Activated CD8-positive, alpha-beta memory T cell treated with anti-CD3 and anti-CD28 coated beads, Interleukin-2, amount 10 ng/mL, durations not matched to agents 7 days and 5 days (primary cell): Measurements from ENCODE around the gene ALKAL2. TPM values are rescaled to one million over a fixed set of nuclear protein-coding genes. Genes with fewer than 3 reads are reported as not detected.
"Not testable (repeated sequence)": the region's sequence is repeated elsewhere in the genome, so short reads cannot be mapped to it uniquely, and the experiment has no call there.

Experiments
- ATAC-seq: fragments of 150-1000 bp; cut with Tn5 transposase; one replicate; pipeline ENCODE4 v1.10.0; 2021; ENCODE audit warnings: moderate library complexity
- CTCF ChIA-PET: fragments of 350-600 bp; sonication (Branson Sonifier 250); formaldehyde crosslinking; loops from one replicate; lab custom pipeline; 2021; ENCODE audit warnings: antibody characterized with exemption; lab: Charles Lee
- DNase-seq: peaks from one replicate; pipeline ENCODE4 v3.0.0-alpha.2; 2020
- H3K27ac Mint-ChIP-seq: one replicate; pipeline ENCODE4 v1.8.0; 2021; ENCODE audit warnings: mild to moderate bottlenecking, mixed read lengths
- H3K27me3 Mint-ChIP-seq: one replicate; pipeline ENCODE4 v1.8.0; 2021; ENCODE audit warnings: mixed read lengths
- H3K36me3 Mint-ChIP-seq: one replicate; pipeline ENCODE4 v1.8.0; 2021; ENCODE audit warnings: mild to moderate bottlenecking, mixed read lengths
- H3K4me1 Mint-ChIP-seq: one replicate; pipeline ENCODE4 v1.8.0; 2021; ENCODE audit warnings: mixed read lengths
- H3K4me3 Mint-ChIP-seq: one replicate; pipeline ENCODE4 v1.8.0; 2021; ENCODE audit warnings: mild to moderate bottlenecking, moderate library complexity, mixed read lengths
- H3K9me3 Mint-ChIP-seq: one replicate; pipeline ENCODE4 v1.8.0; 2022; ENCODE audit warnings: low read depth, mixed read lengths
- total RNA-seq, 2 experiments: library from RNA; stranded (reverse); gene quantifications; one replicate each; pipeline ENCODE4 v1.2.3, GENCODE V29; 2021

The ALKAL2 gene, protein sequence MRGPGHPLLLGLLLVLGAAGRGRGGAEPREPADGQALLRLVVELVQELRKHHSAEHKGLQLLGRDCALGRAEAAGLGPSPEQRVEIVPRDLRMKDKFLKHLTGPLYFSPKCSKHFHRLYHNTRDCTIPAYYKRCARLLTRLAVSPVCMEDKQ
- not detected for total RNA-seq

- DNase-seq (no peak), ATAC-seq (peak; percentile 29)
- Mint-ChIP-seq H3K27me3 (peaks cover 56% of the 10 kb centered on the region), H3K9me3 (no peaks in the 10 kb centered on the region), H3K4me1 (peaks cover 7% of the 10 kb centered on the region), H3K27ac (no peak within 1 kb of the TSS), H3K36me3 (no peaks in the 10 kb centered on the region), H3K4me3 (no peak within 1 kb of the TSS)
- CTCF ChIA-PET, result interaction anchor here (0.7 kb wide), 1 partner anchor 42 kb away, joined by 3 read pairs; no protein-coding TSS in a partner anchor
Observed at GRCh38 chr2:287911-288757, at the start of gene ALKAL2. Gene ALKAL2 (minus strand): TSS chr2:288091. CDS start chr2:287835, 256 bp downstream.

GRCh38 chr2:336949-337348, 49.1 kb upstream of the ALKAL2 start:
- H3K4me1 Mint-ChIP-seq, H3K27ac Mint-ChIP-seq, ATAC-seq, CTCF ChIA-PET, H3K36me3 Mint-ChIP-seq, H3K27me3 Mint-ChIP-seq, DNase-seq, H3K4me3 Mint-ChIP-seq: not testable (repeated sequence)
- peaks cover 18% of the 10 kb centered on the region for H3K9me3 Mint-ChIP-seq

- H3K36me3 Mint-ChIP-seq, result peaks cover 3% of the 10 kb centered on the region
- CTCF ChIA-PET, result no interaction called here
- H3K9me3 Mint-ChIP-seq, result peaks cover 18% of the 10 kb centered on the region
- no peak overlapping the region for H3K4me3 Mint-ChIP-seq
- H3K4me1 Mint-ChIP-seq, result no peaks in the 10 kb centered on the region
- no peaks in the 10 kb centered on the region for H3K27me3 Mint-ChIP-seq
- ATAC-seq (no peak), DNase-seq (no peak)
- H3K27ac Mint-ChIP-seq, result no peak overlapping the region
Observed at GRCh38 chr2:336360-336759, 48.5 kb upstream of the ALKAL2 start.

DNA sequence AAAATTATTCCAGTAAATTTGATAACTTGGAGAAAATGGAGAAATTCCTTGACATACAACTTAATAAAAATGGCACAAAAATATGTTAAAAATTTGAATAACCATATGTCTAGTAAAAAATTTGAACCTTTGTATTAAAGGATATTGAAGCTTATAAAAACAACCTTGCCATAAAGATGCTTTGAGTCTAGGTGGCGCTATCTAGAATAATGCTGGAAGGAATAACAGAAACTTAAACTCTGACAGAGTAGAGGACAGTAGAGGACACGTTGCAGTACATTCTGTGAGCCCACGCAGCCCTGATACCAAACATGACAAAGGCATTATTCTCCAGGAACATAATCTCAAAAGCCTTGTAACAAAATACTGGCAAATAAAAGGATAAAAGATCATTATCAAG, 44.7 kb upstream of the ALKAL2 start:
- CTCF ChIA-PET, result interaction anchor here (0.9 to 1.0 kb wide), 2 partner anchors 16 to 71 kb away, joined by 3 read pairs; no protein-coding TSS in a partner anchor
- H3K27ac Mint-ChIP-seq, result no peak overlapping the region
- H3K4me3 Mint-ChIP-seq, result no peak overlapping the region
- H3K27me3 Mint-ChIP-seq, result peaks cover 13% of the 10 kb centered on the region
- no peak for ATAC-seq
- H3K4me1 Mint-ChIP-seq, result no peaks in the 10 kb centered on the region
- no peak for DNase-seq
- H3K9me3 Mint-ChIP-seq, result peaks cover 16% of the 10 kb centered on the region
- H3K36me3 Mint-ChIP-seq, result peaks cover 3% of the 10 kb centered on the region

GRCh38 chr2:328761-329160, 40.9 kb upstream of the ALKAL2 start:
- Mint-ChIP-seq H3K4me3 (no peak overlapping the region), H3K4me1 (peaks cover 4% of the 10 kb centered on the region), H3K36me3 (no peaks in the 10 kb centered on the region), H3K9me3 (peaks cover 4% of the 10 kb centered on the region), H3K27me3 (peaks cover 31% of the 10 kb centered on the region), H3K27ac (no peak overlapping the region)
- DNase-seq, result no peak
- CTCF ChIA-PET, result no interaction called here
- no peak for ATAC-seq

DNA sequence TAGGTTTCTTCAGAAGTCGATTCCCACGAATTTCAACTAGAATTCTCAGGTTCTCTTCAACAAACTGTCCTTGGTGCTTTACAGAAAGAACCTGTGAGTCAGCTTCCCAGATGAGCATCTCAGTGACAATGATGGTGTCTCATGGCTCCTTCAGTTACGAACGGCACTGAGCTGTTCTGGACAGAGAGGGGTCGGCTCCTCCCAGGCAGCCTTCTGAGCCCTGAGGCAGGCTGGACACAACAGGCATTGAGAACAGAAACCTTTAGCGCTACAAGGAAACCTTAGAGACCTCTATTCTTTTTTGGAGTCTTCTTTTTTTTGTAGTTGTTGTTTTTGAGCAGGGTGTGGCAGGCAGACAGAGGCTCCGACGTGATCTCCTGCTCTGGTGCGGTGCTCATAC, 35.1 kb upstream of the ALKAL2 start:
- CTCF ChIA-PET, result no interaction called here
- no peaks in the 10 kb centered on the region for H3K36me3 Mint-ChIP-seq
- peaks cover 27% of the 10 kb centered on the region for H3K4me1 Mint-ChIP-seq

GRCh38 chr2:322326-322725, 34.4 kb upstream of the ALKAL2 start:
- peaks cover 20% of the 10 kb centered on the region for H3K27me3 Mint-ChIP-seq
- no peak for ATAC-seq
- no peak for DNase-seq
- H3K9me3 Mint-ChIP-seq, result peaks cover 7% of the 10 kb centered on the region
- H3K4me1 Mint-ChIP-seq, result peaks cover 34% of the 10 kb centered on the region
- CTCF ChIA-PET, result no interaction called here
- H3K4me3 Mint-ChIP-seq, result no peak overlapping the region
- H3K27ac Mint-ChIP-seq, result no peak overlapping the region
- no peaks in the 10 kb centered on the region for H3K36me3 Mint-ChIP-seq

More for the DNA sequence above, 35.1 kb upstream of the ALKAL2 start:
- no peak for ATAC-seq
- H3K27me3 Mint-ChIP-seq, result peaks cover 20% of the 10 kb centered on the region
- H3K9me3 Mint-ChIP-seq, result peaks cover 8% of the 10 kb centered on the region
- H3K27ac Mint-ChIP-seq, result no peak overlapping the region
- no peak overlapping the region for H3K4me3 Mint-ChIP-seq
- DNase-seq, result no peak

DNA sequence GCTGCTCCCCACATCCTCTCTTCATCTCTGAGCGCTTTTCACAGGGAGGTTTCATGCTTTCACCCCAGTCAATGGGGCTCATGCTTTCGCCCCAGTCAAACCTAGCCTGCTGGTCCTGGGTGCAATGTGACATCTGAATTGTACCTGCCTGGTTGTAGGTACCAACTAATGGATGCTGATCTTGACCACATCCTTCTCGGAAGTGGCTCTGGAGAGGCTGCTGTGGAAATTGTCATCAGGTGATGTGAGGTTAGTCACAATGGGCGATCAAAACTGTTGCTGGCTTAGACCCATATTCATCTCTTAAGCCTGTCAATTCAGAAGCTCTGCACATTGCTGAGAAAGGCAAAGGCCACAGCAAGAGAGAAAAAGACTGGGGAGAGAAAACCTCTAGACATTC, 32.7 kb upstream of the ALKAL2 start:
- Mint-ChIP-seq H3K27ac (no peak overlapping the region), H3K27me3 (peaks cover 19% of the 10 kb centered on the region), H3K9me3 (peaks cover 6% of the 10 kb centered on the region), H3K4me1 (peaks cover 38% of the 10 kb centered on the region), H3K36me3 (no peaks in the 10 kb centered on the region), H3K4me3 (no peak overlapping the region)
- ATAC-seq (no peak), DNase-seq (no peak)
- CTCF ChIA-PET, result no interaction called here

DNA sequence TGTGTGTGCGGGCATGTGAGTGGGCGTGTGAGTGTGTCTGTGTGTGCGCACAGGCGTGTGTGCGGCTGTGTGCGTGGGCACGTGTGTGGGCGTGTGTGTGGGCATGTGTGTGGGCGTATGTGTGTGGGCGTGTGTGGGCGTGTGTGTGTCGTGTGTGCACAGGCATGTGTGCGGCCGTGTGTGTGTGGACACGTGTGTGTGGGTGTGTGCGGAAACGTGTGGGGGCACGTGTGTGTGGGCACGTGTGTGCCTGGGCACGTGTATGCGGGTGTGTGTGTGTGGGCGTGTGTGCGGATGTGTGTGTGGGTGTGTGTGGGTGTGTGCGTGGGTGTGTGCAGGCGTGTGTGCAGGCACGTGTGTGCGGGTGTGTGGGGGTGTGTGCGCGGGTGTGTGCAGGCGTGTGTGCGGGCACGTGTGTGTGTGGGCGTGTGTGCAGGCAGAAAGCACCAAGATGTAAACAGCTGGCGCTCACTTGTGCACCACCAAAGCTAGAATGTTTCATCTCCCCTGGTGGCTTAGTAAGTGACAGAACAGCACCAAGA, 31.2 kb upstream of the ALKAL2 start:
- peaks cover 36% of the 10 kb centered on the region for H3K4me1 Mint-ChIP-seq
- no peak for DNase-seq
- no peaks in the 10 kb centered on the region for H3K36me3 Mint-ChIP-seq
- CTCF ChIA-PET, result no interaction called here
- peaks cover 6% of the 10 kb centered on the region for H3K9me3 Mint-ChIP-seq
- peak overlapping the region; percentile 84 for H3K27ac Mint-ChIP-seq
- H3K27me3 Mint-ChIP-seq, result peaks cover 10% of the 10 kb centered on the region
- no peak for ATAC-seq
- peak overlapping the region; percentile 19 for H3K4me3 Mint-ChIP-seq

DNA sequence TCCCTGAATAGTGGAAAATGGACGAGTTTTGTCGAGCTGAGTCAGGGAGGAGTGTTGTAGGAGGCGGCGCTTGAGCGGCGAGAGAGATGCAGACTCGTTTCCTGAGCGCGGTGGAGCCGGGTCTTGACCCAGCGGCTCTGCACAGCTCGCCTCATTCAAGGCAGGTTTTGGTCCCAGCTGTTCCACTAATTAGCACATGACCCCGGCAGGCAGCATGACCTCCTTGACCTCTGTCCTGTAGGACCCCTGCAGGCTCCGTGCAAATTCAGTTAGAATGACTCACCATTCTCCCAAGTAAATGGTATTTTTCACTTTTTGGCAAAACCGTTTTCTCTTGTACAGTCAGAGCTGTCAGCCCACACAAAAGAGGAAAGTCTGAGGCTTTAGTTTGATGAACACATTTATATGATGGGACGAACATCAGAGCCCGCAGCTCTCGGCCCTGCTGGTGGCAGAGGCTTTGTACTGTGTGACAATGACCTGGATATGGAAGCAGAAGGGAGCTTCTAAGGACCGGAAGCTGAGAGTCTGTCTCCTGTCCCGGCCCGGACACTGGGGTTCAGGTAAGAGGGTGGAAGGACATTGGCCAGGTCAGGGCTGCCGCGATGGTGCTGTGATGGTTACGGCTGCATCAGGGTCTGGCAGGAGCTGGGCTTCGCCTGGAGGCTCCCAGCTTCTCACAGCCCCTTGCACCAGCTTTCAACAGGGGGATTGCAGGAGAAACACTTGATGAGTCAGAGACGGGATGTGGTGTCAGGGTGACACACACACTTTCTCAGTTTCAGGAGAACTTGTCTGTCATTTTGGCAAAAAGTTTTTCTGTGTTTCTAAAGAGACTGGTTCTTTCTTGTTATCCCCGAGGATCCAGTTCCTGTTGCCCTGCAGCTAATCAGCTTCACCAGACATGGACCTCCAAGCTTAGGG, 29.9 kb upstream of the ALKAL2 start:
- no peaks in the 10 kb centered on the region for H3K36me3 Mint-ChIP-seq

GRCh38 chr2:316381-316780, 28.5 kb upstream of the ALKAL2 start:
- peaks cover 6% of the 10 kb centered on the region for H3K9me3 Mint-ChIP-seq
- DNase-seq (no peak), ATAC-seq (no peak)
- no peaks in the 10 kb centered on the region for H3K36me3 Mint-ChIP-seq
- CTCF ChIA-PET, result interaction anchor here (0.7 kb wide), 1 partner anchor 16 kb away, joined by 3 read pairs; no protein-coding TSS in a partner anchor
- H3K4me3 Mint-ChIP-seq, result no peak overlapping the region
- peaks cover 36% of the 10 kb centered on the region for H3K4me1 Mint-ChIP-seq
- no peak overlapping the region for H3K27ac Mint-ChIP-seq
- peaks cover 11% of the 10 kb centered on the region for H3K27me3 Mint-ChIP-seq

More for the DNA sequence above, 29.9 kb upstream of the ALKAL2 start:
- peak; percentile 72 for DNase-seq
- peak overlapping the region; percentile 34 for H3K4me3 Mint-ChIP-seq
- peak overlapping the region; percentile 84 for H3K27ac Mint-ChIP-seq
- peak; percentile 77 for ATAC-seq
- H3K27me3 Mint-ChIP-seq, result peaks cover 9% of the 10 kb centered on the region
- CTCF ChIA-PET, result no interaction called here
- peaks cover 36% of the 10 kb centered on the region for H3K4me1 Mint-ChIP-seq
- peaks cover 6% of the 10 kb centered on the region for H3K9me3 Mint-ChIP-seq

- H3K9me3 Mint-ChIP-seq, CTCF ChIA-PET, ATAC-seq, H3K27ac Mint-ChIP-seq, DNase-seq, H3K4me3 Mint-ChIP-seq, H3K36me3 Mint-ChIP-seq: not testable (repeated sequence)
- peaks cover 11% of the 10 kb centered on the region for H3K27me3 Mint-ChIP-seq
- peaks cover 35% of the 10 kb centered on the region for H3K4me1 Mint-ChIP-seq
Observed at GRCh38 chr2:315925-316324, 28.0 kb upstream of the ALKAL2 start.
